GM21515 (cell line): Measurements from ENCODE around the gene INSIG1.

Experiments
- ATAC-seq: cut with Tn5 transposase; IDR thresholded peaks from one replicate; pipeline ENCODE4 v1.9.1; 2021; ENCODE audit not compliant: unreplicated experiment

The INSIG1 gene

DNA sequence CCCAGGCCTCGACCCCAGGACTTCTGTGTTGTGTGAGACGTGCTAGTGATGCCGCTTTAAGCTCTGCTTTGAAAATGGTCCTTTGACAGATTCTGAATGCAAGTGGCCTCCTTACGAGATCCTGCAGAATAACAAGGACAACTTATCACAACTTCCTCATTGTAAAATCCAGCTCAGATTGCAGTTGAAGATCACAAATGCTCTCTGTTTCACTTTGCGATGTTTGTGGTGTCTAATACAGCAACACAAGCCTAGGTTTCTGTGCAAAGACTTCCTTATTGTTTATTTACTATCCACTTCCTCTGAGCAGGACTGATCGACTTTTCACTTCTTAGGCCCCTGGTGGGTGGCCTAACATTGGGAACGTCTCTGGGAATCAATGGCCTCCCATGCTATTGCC lies 31.7 kb upstream of the INSIG1 start:
- no peak for ATAC-seq

DNA sequence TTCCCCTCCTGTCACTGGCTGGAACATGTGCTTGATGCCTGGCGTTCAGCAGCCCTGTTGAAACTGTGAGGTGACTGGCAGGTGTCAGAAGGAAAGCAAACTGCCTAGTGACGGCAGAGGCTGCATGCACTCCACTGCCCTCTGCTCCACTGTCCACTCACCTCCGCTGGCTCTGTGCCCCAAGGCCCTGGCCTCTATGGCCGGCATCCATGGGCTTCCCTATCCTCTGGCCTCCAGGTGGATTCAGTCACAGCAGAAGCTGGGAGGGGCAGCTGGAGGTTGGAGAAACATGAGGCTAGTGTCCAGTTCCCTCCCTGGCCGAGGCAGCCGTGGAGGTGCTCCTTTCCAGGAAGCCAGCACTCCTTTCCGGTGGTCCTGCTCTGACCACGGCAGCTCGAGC lies 31.2 kb upstream of the INSIG1 start:
- ATAC-seq = no peak

DNA sequence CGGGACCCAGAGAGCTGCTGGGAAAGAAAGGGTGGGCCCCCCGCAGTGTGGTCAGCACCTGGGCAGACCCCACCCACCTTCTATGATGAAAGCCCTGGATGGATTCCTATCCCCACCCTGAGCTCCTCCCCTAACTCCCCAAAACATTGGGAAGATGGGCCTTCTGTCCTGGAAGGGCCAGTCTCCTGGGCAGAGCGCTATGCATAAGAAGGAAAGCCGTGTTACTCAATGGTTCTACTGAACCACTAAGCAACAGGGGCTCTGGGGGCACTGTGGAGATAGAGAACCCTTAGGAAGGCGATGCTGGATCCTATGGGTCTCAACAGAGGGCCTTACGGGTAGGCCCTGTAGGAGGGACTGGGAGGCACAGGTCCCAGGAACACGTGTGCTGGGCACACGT lies 30.7 kb upstream of the INSIG1 start:
- no peak for ATAC-seq

DNA sequence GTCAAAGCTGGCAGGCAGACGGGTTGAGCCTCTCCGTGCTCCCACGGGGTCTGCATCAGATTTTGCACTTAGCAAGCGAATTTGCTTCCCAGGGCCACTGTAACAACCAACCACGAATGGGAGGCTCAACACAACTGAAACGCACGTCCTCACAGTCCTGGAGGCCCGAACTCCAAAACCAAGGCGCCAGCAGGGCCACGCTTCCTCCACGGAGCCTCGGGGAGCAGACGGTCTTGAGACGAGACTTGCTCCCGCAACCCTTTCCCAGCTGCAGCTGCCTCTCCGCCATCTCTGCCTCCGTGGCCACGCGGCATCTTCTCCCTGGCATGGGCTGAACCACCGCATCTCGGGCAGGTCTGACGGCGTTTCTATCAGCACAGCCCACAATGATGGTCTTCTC lies 30.2 kb upstream of the INSIG1 start:
- no peak for ATAC-seq

DNA sequence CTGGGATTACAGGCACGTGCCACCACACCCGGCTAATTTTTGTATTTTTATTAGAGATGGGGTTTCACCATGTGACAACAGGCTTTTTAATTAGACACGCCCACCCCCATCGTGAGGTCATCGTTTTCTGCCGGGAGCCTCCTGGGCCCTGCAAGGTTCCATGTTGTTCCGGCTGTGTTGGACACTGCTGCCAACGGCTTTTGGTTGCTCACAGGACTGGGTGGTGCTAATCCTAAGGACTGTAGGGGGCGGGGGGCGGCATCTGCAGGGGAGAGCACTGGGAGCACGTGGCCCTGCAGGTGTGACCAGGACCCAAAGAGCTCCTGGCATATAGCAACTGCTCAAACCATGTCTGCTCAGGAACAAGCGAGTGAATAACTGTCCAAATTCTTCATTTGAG lies 29.5 kb upstream of the INSIG1 start:
- no peak for ATAC-seq

DNA sequence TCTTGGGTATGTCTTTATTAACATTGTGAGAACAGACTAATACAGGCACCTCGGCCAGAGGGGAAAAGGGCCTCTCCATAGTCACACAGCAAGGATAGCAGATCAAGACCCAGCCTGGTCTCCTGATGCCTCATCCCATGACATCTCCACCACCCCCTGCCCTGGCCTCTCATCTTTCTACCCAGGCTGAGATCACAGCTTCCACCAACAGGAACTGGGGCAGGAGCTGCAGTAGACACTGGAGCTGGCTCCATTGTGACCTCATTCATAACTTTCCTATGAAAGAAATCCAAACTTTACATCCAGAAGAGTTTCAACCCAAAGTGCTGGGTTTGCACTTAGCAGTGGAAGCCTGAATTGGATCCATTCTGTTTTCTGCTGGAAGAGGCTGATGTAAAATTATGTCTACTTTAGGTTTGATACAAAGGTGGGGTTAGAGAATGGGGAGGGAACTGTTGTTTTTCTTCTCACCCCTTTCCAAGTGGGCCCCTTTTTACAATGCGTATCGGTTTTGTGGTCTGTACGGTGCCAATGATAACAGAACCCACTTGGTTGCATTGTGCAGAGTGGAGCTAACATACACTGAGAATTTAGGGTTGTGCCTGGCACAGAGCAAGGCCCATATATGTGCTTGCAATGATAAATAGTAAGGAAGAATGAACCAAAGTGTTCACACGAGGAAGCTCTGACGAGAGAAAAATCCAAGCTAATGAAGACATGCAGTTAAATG lies 28.6 kb upstream of the INSIG1 start:
- ATAC-seq = no peak

DNA sequence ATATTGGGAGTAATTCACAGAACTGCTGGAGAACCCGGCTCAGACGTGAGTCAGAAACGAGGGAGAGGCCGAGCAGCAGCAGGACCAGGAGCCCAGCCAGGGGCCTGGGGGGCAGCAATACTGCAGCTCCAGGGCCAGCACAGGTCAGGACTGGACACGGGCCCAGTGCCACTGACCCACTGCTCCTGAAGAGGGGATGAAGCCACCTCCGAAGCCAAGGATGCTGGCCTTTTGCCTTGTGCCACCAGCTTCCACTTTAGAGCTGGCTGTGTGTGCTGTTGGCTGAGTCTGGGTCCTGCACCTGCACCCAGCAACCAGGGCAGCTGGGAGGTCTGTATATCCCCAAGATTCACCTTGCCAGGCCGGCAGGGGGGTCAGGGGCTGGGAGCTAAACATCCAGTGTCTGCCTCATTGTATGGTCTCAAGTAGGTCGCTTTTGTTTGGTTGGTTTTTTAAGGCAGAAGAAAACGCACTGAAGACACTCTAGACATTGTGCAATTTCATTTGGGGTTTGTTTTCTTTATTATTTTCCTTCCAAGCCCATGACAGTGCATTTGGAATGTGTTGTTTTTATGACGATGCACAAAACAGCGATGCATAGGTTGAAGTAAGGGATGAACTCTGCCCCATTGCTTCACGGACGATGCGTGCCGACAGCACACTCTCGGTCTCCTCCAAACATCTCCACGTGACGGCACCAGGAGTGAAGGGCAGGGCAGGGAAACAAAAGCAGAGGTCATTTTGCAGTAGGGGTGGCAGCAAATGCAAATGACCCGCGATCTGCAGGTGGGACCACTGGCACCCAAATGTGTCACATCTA lies 27.7 kb upstream of the INSIG1 start:
- ATAC-seq = no peak

DNA sequence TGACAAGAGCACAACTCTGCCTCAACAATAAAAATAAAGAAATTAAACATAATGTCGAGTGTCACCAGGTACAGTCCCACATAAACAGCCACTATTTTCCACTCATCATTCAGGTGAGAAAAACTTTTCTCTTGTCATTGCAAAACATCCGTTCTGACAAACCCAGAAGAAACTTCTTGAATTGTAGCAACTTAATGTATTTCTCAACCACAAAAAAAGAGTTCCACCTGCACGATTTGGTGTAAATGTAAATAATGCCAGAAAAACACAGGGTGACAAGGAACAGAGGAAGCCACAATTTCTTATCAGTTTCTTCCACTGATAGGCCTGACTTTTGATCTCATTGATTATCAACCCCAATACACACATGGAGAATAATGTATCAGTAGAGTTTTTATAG lies 26.8 kb upstream of the INSIG1 start:
- ATAC-seq = no peak

DNA sequence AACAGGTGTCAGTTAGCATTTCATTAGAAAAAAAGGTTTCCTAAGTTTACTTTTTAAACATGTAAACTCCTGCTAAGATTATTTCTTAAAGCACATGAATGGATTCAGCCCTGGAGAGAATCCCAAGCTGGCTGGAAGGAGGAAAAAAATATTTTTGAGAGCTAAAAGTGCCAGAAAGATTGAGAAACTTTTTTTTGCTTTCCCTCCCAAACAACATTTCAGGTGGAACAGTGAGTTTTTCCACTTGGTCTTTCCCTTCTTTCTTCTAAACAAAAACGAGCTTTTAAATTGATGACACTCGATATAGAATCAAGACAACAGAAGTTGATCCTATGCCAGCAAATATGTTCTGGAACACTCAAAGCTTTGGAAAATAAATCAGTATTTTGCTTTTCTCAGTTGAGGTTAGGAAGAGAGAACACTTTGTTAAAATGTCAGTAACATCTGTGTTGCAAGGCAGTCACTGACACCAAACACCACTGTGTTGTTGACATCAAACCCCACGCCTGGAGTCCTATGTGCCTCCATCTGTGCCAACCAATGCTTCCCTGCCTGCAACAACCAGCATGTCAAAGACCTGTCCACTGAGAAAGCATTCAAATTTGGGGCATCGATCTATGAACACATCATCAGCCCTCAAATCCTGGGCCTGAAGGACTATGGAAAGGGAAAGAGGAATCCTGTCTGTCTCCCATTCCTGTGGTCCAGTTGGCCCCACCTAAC lies 22.9 kb upstream of the INSIG1 start:
- no peak for ATAC-seq

DNA sequence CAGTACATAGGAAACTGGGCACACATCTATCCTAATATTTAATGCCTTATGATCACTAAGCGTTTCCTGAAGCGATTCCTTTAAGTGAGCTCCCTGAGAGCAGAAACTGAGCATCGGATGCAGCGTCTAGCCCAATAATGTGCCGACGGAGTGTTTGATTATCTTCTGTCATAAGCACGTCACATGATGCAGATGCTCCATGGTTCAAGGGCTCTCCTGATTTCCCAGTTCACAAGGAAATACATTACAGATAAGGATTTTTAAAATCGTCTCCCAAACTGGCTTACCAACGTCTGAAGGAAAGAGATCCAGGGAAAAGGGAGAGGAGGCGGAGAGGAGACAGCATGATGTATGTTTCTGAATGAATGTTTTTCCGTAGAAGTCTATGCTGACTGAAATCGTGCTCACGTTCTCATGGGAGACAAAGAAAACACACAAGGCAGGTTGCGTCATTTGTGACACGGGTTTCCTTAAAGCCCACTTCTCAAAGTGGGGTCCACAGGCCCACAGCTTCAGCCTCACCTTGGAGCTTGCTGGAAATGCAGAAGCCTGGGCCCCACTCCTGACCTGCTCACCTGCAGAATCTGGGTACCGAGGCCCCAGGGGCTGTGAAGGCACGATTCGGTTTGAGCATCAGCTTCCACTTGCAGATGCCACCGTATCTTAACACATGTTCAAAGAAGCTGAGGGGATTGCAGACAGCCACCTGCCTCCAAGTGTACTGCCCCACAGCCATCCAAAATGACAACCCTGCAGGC lies 21.5 kb upstream of the INSIG1 start:
- no peak for ATAC-seq

DNA sequence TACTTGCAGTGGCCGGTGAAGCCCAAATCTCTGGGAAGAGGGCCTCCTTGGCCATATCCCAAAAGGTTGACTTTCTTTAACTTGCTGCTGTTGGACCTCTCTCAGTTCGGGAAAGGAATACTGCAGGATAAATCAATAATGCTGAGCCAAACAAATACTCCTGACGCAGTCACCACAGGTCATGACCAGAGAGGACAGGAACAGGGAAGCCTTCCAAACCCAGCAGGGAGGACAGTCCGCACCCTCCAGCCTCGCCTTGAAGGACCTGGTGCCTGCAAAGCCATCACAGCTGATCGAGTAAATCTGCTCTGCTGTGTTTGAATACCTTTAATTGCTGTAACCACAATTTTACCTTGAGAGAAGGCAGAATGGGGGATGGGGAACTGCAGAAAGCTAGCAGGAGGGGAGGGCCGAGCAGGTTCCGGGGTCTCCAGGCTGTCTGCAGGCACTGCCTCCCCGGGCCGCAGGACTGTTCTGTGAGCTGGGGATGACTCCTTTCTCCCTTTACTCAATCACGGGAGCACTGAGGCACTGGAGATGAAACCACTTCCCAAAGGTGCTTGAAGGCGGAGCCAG lies 20.8 kb upstream of the INSIG1 start:
- ATAC-seq = no peak

DNA sequence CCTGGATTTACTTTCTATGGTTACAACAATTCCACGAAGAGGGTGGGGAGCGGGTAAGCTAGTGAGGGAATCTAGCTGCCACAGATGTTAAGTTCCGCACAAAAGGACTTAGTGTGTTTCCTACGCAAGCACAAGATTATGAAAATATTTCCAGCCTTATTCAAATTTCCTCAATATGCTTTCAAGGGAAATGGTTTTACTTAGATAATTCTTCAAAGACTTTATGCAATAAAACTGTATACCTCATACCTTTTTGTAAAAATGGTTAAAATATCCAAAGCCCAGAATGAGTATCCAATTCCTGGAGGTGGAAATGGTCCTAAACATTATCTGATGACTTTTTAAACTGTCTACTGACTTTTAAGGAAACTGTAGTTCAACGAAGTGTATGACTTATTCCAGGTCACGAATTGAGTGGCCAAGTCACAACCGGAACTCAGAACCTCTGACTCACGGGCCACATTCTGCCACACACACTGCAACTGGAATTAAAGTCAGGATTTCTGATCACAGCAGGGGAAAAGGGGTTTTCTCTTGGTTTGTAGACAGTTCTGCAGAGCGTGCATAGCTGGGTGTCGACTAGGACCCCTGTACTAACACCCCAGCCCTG lies 20.2 kb upstream of the INSIG1 start:
- no peak for ATAC-seq

DNA sequence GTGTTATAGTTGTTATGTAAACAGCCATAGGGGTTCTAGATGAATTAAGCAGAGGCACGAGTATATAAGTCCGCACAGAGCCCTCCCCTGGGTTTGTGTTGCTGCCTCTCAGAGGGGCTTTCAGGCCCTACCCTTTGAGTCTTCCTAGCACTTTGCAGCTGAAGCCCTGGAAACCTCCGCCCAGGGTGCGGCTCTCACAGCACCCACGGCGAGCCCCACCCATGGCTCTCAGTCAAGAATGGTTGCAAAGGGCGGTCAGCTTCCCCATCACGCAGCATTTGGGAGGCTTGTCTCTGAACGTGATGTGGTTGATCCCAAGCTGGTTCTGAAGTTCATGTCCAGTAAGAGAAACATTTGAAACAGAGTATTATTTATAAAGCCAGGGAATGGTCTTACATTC lies 18.8 kb upstream of the INSIG1 start:
- no peak for ATAC-seq

DNA sequence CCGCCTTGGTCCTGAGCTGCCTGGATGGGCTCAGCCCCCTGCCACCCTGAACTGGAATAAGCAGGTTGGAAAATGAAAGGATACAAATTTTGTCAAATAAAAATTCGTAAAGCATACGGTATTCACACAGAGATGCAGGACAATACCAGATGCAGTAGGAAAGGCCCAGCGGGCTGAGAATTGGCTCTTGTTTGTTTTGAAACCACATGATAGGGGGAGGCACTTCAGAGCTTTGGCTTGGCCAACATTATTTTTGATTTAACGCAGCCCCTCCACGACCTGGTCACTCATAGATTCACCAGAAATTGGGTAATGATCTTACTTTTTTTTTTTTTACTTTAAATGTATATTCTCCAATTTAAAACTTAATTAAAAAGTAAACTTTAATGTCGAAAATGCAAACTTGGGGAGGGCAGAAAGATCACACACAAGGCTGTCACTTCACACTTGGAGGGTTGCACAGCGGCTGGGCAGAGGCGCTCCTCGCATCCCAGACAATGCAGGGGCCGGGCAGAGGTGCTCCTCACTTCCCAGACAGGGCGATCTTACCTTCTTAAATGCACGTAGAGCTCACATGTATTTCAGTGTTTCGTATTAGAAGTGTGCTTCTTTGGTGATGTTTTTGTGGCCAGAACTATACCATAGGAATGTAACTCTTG lies 17.8 kb upstream of the INSIG1 start:
- ATAC-seq = no peak

DNA sequence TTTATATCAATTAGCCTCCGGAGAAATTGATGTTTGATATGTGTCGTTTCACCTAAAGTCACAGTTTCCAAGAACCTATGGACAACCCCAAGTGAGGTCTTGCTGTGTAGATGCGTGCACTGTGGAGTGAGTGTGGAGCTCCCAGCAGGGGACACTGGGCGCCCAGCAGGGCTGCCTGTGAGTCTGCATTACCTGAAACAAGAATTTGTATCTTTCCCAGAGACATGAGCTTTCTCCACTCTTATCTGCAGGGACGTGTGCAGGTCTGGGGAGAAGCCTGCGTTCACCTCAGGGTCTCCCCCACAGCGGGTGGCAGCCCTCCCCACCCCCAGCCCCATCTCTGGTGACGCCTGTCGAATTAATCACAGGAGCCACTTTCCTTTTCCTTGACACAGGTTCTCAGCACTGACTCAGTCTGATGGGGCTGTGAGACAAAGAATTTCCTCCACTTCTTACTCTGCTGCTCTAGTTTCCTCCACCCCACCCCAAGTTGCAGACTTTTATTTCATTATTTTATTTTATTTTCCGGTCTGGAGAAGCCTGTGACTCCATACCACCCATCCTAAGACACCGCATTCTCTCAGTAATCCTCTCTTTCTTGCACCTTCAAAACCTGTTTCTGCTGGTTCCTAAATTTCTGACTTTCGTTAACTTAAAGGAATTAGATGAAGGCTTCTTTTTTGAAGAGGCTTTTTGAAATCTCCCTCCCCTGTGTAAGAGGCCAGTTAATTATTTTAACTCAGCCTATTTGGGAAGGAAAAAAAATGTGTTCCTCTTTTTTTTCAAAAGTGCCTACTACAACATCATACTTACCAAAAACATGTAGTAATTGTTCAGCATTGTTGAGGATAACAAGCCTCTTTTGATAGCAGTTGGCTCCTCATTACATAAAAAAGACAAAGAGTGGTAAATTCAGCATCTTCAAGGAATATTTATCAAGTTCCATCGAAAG lies 17.0 kb upstream of the INSIG1 start:
- ATAC-seq = no peak

DNA sequence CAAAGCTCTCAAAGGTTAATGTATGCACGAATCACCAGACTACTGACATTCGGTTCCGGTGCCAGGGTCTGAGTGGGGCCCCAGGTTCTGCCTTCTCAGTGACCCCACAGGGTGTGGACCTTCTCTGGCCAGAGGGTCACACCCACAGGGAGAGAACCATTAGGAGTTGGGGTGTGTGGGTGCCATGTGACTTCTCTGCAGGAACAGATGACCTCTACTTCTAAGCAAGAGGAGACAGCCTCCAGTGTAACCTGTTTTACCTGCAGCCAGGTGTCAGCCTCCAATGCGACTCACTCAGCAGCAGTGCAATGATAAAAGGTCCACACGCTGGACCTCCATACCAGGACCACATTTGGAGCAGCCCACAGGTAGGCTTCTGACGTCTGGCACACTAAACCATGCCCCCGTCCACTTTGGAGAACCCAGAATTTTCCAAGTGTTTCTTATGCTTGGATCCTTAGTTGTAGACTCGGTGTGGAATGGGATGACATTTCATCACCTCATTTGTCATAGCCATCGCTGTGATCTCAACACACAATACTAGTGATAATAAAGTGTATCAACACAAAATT lies 16.2 kb upstream of the INSIG1 start:
- no peak for ATAC-seq

DNA sequence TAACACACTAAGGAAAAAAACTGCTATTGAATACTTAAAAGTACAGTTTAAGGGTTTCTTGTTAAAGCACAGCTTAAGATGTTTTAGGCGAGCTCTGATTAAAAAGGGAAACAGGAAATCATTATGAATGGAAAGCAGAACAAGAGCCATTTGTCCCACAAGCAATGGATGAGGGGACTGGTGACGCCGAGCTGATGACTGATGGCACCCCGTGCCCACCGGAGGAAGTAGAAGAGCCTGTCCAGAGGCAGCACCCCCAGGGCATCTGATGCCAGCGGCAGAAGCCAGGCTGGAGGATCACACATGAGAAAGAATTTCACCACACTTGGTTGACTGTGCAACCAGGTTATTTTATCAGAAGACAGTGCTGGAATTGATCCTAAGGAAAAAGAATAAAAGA lies 15.0 kb upstream of the INSIG1 start:
- no peak for ATAC-seq

DNA sequence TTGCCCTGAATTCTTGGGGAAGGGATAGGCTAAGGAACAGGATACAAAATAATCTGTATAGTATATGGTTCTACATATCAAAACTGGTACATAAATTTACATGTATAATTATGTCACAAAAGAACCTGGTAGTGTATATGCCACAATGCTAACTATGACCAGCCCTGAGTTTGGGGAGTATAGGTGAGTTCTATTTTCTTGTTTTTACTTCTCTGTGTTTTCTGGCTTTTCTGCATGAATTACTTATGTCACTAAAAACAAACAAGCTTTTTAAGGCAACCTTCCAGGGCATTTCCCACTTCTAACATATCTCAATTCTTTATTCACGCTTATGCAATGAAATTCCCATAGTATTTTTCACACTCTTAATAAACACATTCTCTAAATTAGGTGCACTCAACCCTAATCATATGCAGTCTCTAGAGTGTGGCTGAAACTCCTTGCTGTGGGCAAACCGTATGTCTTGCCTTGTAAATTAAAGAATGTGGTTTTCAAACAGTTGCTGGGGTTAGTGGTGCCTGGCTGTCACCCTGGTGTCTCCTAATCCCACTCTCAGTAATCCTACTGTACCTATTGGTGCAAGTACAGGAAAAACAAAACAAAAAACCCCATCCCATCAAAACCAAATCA lies 14.0 kb upstream of the INSIG1 start:
- ATAC-seq = peak; percentile 90
